Prostate gland (tissue), 2 donors: Measurements from ENCODE around the gene EI24.

Experiments used
- CTCF ChIP-seq, 4 experiments: fragments of 200-600 bp in 2 of 4; fragments of 450-650 bp in 2 of 4; sonication (generic) in 2 of 4; IDR thresholded peaks; 1 replicate in 3 of 4; 2 replicates in 1 of 4; pipeline ENCODE4 v1.5.1; 2016 to 2019; ENCODE audit warnings: antibody characterized with exemption in 4 of 4, mild to moderate bottlenecking in 2 of 4, moderate library complexity in 2 of 4
- POLR2A ChIP-seq: fragments of 450-650 bp; IDR thresholded peaks from one replicate; pipeline ENCODE4 v1.6.1; 2016; ENCODE audit warnings: antibody characterized with exemption, mild to moderate bottlenecking
- POLR2AphosphoS5 ChIP-seq: sonication (generic); formaldehyde crosslinking; IDR thresholded peaks from one replicate; pipeline ENCODE4 v1.6.1; 2017; ENCODE audit warnings: antibody characterized with exemption

DNA sequence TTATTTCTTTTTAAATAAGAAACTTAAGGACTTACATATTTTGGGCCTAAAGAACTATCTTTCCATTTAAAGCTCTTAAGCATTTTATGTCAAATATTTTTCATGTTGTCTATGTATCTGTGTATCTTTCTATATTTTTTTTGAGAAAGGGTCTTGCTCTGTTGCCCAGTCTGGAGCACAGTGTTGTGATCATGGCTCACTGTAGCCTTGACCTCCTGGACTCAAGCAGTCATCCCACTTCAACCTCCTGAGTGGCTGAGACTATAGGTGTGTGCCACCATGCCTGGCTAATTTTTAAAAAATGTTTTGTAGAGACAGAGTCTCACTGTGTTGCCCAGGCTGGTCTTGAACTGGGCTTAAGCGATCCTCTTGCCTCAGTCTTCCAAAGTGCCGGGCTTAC, 31.4 kb downstream of the EI24 start:
- TF ChIP-seq CTCF (IDR thresholded peaks at IDR 0.05) (no peak), POLR2AphosphoS5 (no peak), POLR2A (no peak)
